Hepatocyte (in vitro differentiated cells): ENCODE results near the gene TPPP2.

Experiments
- CTCF ChIP-seq: fragments of 200-600 bp; sonication (generic); IDR thresholded peaks from 2 replicates; pipeline ENCODE4 v1.5.1; 2016; ENCODE audit warnings: antibody characterized with exemption, mild to moderate bottlenecking; ENCODE audit not compliant: poor library complexity
- EZH2phosphoT487 ChIP-seq: fragments of 200-600 bp; sonication (generic); IDR thresholded peaks from one replicate; pipeline ENCODE4 v1.6.1; 2018; ENCODE audit warnings: antibody characterized with exemption, mild to moderate bottlenecking, low read depth, moderate library complexity; ENCODE audit not compliant: unreplicated experiment, severe bottlenecking

GRCh38 chr14:21022686-21023085, 7.3 kb upstream of the TPPP2 start:
- TF ChIP-seq CTCF = no peak
- TF ChIP-seq EZH2phosphoT487 = no peak
